Epithelial cell of proximal tubule (primary cell): ENCODE measurements around the gene LIPC. TPM values are rescaled to one million over a fixed set of nuclear protein-coding genes. Genes with fewer than 3 reads are reported as not detected.

Experiments
- DNase-seq: peaks from one replicate; pipeline ENCODE4 v3.0.0-alpha.2; 2011; ENCODE audit warnings: low read depth
- H3K4me3 ChIP-seq: 2 replicates; pipeline ENCODE4 v1.5.1; 2011; ENCODE audit warnings: low read depth, mild to moderate bottlenecking, low read length
- total RNA-seq: library from RNA; depleted of rRNA; stranded (reverse); fragments of >200 nt; gene quantifications from 2 replicates; pipeline ENCODE4 v1.2.3, GENCODE V29; 2015
- TF ChIP-seq, protein P1 (sequence below): conservative IDR thresholded peaks from 2 replicates; pipeline ENCODE4 v1.5.1; 2012; ENCODE audit warnings: low read depth, mild to moderate bottlenecking, low read length

The LIPC gene
- total RNA-seq, 1 donor from 2014 or later = 12.9 TPM

DNA sequence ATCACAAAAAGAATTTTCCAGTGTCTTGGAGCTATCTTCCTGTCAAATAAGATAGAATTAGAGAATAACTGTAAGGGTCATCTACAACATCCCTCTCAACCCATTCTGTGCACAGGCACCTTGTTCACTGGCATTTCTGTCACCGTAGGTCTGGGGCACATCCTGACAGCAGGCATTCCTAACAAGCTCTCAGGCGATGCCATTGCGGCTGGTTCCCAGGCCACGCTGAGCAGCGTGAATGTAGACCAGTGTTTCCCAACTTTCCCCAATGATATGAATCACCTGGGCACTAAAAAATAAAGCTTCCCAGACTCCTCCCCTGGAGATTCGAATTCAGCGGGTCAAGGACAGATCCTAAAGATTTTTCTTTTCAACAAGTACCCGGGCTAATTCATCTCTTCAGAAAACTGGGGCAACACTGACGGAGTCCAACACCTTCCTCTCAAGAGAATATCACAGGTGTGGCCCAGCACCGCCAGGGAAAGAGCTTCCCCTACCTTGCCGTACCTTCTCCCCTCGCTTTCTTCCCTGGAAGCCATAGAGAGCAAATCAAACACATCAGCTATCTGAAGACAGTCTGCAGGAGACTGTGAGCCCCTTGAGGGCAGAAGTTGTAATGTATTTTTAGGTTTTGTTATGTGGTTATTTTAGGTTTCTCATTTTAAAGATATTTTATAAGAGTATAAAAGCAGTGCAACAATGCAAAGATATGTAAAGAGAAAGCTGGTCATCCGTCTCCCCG is 143.4 kb downstream of the LIPC start:
- TF ChIP-seq, protein P1, sequence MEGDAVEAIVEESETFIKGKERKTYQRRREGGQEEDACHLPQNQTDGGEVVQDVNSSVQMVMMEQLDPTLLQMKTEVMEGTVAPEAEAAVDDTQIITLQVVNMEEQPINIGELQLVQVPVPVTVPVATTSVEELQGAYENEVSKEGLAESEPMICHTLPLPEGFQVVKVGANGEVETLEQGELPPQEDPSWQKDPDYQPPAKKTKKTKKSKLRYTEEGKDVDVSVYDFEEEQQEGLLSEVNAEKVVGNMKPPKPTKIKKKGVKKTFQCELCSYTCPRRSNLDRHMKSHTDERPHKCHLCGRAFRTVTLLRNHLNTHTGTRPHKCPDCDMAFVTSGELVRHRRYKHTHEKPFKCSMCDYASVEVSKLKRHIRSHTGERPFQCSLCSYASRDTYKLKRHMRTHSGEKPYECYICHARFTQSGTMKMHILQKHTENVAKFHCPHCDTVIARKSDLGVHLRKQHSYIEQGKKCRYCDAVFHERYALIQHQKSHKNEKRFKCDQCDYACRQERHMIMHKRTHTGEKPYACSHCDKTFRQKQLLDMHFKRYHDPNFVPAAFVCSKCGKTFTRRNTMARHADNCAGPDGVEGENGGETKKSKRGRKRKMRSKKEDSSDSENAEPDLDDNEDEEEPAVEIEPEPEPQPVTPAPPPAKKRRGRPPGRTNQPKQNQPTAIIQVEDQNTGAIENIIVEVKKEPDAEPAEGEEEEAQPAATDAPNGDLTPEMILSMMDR = no peak
- no peak for DNase-seq
- H3K4me3 ChIP-seq = no peak overlapping the region

DNA sequence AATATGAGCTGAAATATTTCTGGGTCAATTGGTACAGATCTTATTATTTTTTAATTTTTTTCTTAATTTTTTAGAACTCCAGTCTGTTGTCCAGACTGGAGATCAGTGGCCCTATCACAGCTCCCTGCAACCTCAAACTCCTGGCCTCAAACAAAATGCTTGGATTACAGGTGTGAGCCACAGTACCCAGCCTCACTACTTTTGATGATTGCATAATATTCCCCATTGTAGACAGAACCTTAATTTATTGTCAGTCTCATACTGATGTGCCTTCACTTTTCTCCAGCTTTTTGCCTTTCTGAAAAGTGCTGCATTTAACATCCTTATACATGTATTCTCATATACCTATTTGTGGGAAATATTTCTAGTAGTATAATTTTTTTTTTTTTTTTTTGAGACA is 144.9 kb downstream of the LIPC start:
- no peak overlapping the region for H3K4me3 ChIP-seq
- no peak for DNase-seq
- TF ChIP-seq, protein P1 = no peak

DNA sequence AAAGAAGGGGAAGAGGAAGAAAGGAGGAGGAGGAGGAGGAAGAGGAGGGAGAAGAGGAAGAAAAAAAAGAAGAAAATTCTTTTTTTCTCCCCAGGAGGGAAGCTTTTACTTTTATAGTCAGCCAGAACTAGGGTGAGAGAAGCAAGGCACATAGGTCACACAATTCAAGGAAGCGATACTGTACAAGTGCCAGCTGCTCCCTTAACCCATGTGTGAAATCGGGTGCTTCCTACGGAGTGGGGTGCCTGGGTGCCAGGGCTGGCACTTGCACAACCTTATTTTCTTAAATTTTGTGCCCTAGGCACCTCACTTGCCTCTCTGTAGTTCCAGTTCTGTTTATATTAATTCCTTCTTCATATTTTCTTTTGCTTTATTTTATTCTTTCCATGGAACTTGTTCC is 150.4 kb downstream of the LIPC start:
- TF ChIP-seq, protein P1 = no peak
- H3K4me3 ChIP-seq = no peak overlapping the region
- DNase-seq = no peak

DNA sequence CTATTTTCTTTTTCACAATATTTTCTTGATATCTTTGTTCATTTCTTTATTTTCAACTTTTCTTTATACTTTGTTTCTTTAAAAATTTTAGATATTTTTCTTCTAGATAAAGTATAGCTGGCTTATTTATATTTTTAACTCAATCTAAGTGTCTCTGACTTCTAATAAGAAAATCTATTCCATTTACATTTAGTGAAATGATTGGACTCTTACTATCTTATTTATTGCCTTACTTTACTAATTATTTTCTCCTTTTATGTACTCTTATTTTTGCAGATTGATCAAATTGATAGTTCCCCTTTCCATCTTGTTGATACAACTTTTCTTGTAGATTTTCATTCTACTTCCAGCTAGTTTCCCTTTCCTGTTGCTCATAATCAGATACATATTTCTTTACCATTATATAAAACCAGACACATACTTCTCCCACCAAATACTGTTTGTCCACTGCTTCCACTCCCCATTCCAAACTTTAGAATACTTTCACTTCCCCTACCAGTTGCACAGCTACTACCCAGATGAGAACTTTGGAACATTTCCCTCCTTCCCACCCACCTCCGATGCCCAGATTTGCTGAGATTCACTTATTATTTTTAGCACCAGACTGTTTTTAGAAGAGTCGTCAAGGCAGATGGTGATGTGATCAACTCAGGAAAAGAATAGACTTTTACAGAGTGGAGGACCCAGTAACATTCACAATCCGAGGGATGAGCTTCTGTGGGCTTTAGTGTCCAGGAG is 151.5 kb downstream of the LIPC start:
- H3K4me3 ChIP-seq = no peak overlapping the region
- TF ChIP-seq, protein P1 = no peak
- DNase-seq = no peak

DNA sequence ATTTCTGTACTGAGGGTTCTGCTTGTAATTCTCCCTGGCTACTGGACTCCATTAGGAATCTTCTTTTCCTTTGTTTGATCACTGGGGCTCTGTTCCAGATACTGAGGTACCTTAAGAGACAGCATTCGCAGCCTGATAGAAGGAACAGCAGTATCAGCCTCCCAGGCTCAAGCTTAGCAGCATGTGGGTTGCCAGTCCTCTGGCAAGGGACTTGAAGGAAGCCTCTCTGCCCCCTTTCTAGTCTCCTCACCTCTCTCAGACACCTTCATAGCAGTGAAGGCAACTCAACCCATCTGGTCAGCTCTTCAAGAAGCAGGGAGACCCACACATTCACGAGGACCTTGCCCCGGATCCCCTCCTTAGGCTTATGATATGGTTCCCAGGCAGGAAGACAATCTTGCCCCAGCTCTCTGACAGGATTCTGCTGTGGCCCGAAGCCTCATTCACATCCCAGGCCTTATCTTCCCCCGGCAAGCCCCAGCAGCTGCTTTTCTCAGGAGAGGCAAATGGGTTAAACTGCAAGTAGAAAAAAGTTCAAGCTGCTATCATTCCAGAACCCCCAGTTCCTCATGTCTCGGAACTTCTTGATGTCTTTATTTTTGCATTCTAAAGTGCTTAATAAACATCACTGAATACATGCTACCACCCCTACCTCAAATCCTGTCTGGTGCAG is 153.1 kb downstream of the LIPC start:
- TF ChIP-seq, protein P1 = no peak
- no peak for DNase-seq

DNA sequence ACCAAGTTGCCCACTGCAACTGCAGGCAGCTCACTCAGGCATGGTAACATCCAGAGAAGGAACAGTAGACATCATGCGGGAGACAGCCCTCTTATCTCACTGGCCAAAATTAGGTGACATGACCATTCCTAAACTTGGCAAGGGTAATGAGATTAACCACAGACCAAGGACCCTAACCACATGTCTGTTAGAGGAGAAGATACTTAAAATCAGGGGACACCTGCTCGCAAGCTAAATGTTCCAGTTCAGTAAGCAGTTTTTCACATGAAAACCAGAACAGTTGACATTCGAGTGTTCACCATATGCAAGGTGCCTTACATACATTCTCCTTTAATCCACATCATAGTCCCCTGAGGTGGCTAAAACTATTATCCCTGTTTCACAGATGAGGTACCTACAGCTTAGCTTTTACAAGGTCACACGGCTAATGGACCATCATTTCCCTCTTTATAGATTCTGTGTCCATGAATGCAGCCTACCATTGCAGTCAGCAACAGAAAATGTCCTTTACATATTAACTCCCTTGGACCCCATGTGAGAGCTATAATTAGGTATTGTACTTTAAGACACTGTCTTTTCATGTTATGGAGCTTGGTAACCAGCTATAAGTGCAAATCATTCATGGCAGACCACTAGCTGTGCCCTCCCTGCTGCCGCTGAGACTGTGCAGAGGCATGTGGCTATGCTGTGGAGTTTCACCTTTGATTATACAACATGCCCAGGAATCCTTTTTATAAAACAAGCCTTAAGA is 154.1 kb downstream of the LIPC start:
- no peak for DNase-seq
- TF ChIP-seq, protein P1 = no peak
- no peak overlapping the region for H3K4me3 ChIP-seq

More for the DNA sequence above, 153.1 kb downstream of the LIPC start:
- no peak overlapping the region for H3K4me3 ChIP-seq
